H1 (cell line): ENCODE results near the gene DIP2B. TPM values are rescaled to one million over a fixed set of nuclear protein-coding genes. Genes with fewer than 3 reads are reported as not detected.

Source experiments
- CTCF ChIA-PET: fragments of 300-600 bp; sonication (Branson Sonifier 250); formaldehyde crosslinking; loops from one replicate; lab custom pipeline; 2021; ENCODE audit not compliant: partially characterized antibody; lab: Charles Lee
- POLR2A ChIA-PET: fragments of 300-600 bp; sonication (Branson Sonifier 250); formaldehyde crosslinking; loops from one replicate; lab custom pipeline; 2021; ENCODE audit warnings: inconsistent platforms; ENCODE audit not compliant: partially characterized antibody; lab: Charles Lee
- DNase-seq, 2 experiments: peaks; one replicate each; pipeline versions ENCODE4 v3.0.0 to v3.0.0-alpha.2; 2010 to 2022; ENCODE audit warnings: low spot score in 2 of 2, low read depth in 1 of 2, mixed read lengths in 1 of 2
- FAIRE-seq: peaks from 2 replicates; lab custom pipeline; 2011; peaks lifted over from hg19 to GRCh38; lab: Jason Lieb, UNC
- H2AFZ ChIP-seq: 2 replicates; pipeline ENCODE4 v1.8.1; 2012; ENCODE audit warnings: low read length, inconsistent platforms
- H2AK5ac ChIP-seq: 2 replicates; pipeline ENCODE4 v1.6.1; 2013; ENCODE audit warnings: low read depth, low read length
- H2BK120ac ChIP-seq: replicated peaks from 2 replicates; pipeline ENCODE3; 2013; ENCODE audit warnings: low read depth, low read length, inconsistent platforms
- H2BK12ac ChIP-seq: 2 replicates; pipeline ENCODE4 v1.6.1; 2013; ENCODE audit warnings: low read depth, low read length
- H2BK15ac ChIP-seq: 2 replicates; pipeline ENCODE4 v1.6.1; 2013; ENCODE audit warnings: low read length
- H2BK20ac ChIP-seq: 2 replicates; pipeline ENCODE4 v1.6.1; 2013; ENCODE audit warnings: low read length
- H2BK5ac ChIP-seq: 2 replicates; pipeline ENCODE4 v1.6.1; 2013; ENCODE audit warnings: low read depth, low read length
- H3K14ac ChIP-seq: 2 replicates; pipeline ENCODE4 v1.6.1; 2013; ENCODE audit warnings: inconsistent platforms; ENCODE audit not compliant: insufficient read length
- H3K18ac ChIP-seq: 2 replicates; pipeline ENCODE4 v1.6.1; 2013; ENCODE audit warnings: low read length; ENCODE audit errors: extremely low read depth
- H3K23ac ChIP-seq: 2 replicates; pipeline ENCODE4 v1.6.1; 2013; ENCODE audit warnings: inconsistent platforms; ENCODE audit not compliant: insufficient read length
- H3K23me2 ChIP-seq: 2 replicates; pipeline ENCODE4 v1.6.1; 2013; ENCODE audit warnings: low read depth, low read length
- H3K27ac ChIP-seq: 2 replicates; pipeline ENCODE4 v1.6.1; 2011; ENCODE audit warnings: low read depth, low read length, inconsistent platforms
- H3K27me3 ChIP-seq, 4 experiments: replicated peaks in 1 of 4; 1 replicate in 1 of 4; 2 replicates in 3 of 4; pipeline versions ENCODE4 v1.6.1 to v1.8.1; 2011 to 2013; ENCODE audit warnings: low read length in 3 of 4, mild to moderate bottlenecking in 3 of 4, inconsistent platforms in 2 of 4, mixed read lengths in 2 of 4, moderate library complexity in 1 of 4; ENCODE audit not compliant: control insufficient read depth in 3 of 4, insufficient read depth in 3 of 4; ENCODE audit errors: extremely low read depth in 1 of 4
- H3K36me3 ChIP-seq, 4 experiments: 2 replicates each; pipeline versions ENCODE4 v1.6.1 to v1.8.1; 2011 to 2013; ENCODE audit warnings: mild to moderate bottlenecking in 4 of 4, low read length in 3 of 4, moderate library complexity in 2 of 4, control low read depth in 1 of 4, inconsistent platforms in 1 of 4; ENCODE audit not compliant: insufficient read depth in 4 of 4, control insufficient read depth in 2 of 4
- H3K4ac ChIP-seq: replicated peaks from 2 replicates; pipeline ENCODE3; 2013; ENCODE audit warnings: low read length, low read depth, mixed read lengths, inconsistent platforms; ENCODE audit not compliant: insufficient read length
- H3K4me1 ChIP-seq, 4 experiments: replicated peaks in 1 of 4; 1 replicate in 1 of 4; 2 replicates in 3 of 4; pipeline versions ENCODE4 v1.6.1 to v1.8.1; 2011 to 2013; ENCODE audit warnings: low read length in 3 of 4, inconsistent platforms in 2 of 4, mixed read lengths in 1 of 4; ENCODE audit not compliant: insufficient read depth in 4 of 4, control insufficient read depth in 3 of 4
- H3K4me2 ChIP-seq, 2 experiments: 2 replicates each; pipeline versions ENCODE4 v1.6.1 to v1.8.1; 2011 to 2013; ENCODE audit warnings: low read depth in 2 of 2, low read length in 2 of 2, control low read depth in 1 of 2, inconsistent platforms in 1 of 2, mild to moderate bottlenecking in 1 of 2; ENCODE audit not compliant: insufficient read depth in 1 of 2
- H3K4me3 ChIP-seq, 4 experiments: fragments of 200-600, 300-600 bp in 1 of 4; sonication (generic), shearing (Covaris generic), sonication (Bioruptor Twin) in 1 of 4; 2 replicates each; pipeline versions ENCODE4 v1.5.1 to v1.8.1; 2011 to 2016; ENCODE audit warnings: low read length in 4 of 4, low read depth in 3 of 4, control low read depth in 2 of 4, inconsistent platforms in 2 of 4, mild to moderate bottlenecking in 2 of 4, mixed read lengths in 1 of 4, moderate library complexity in 1 of 4; ENCODE audit not compliant: insufficient read depth in 2 of 4; ENCODE audit errors: extremely low read depth in 1 of 4
- H3K56ac ChIP-seq: replicated peaks from 2 replicates; pipeline ENCODE3; 2013; ENCODE audit warnings: low read depth, mild to moderate bottlenecking, mixed read lengths, low read length, inconsistent platforms; ENCODE audit not compliant: insufficient read length
- H3K79me1 ChIP-seq: 2 replicates; pipeline ENCODE4 v1.6.1; 2013; ENCODE audit warnings: low read depth, low read length, control low read depth
- H3K79me2 ChIP-seq, 2 experiments: 2 replicates each; pipeline versions ENCODE4 v1.6.1 to v1.8.1; 2012 to 2013; ENCODE audit warnings: low read length in 2 of 2, mild to moderate bottlenecking in 2 of 2, inconsistent platforms in 1 of 2; ENCODE audit not compliant: insufficient read depth in 2 of 2, control insufficient read depth in 1 of 2
- H3K9ac ChIP-seq, 4 experiments: replicated peaks in 1 of 4; 1 replicate in 1 of 4; 2 replicates in 3 of 4; pipeline versions ENCODE4 v1.6.1 to v1.8.1; 2011 to 2013; ENCODE audit warnings: low read depth in 3 of 4, low read length in 3 of 4, control low read depth in 2 of 4, mild to moderate bottlenecking in 2 of 4, moderate library complexity in 2 of 4, inconsistent platforms in 1 of 4; ENCODE audit errors: extremely low read depth in 1 of 4
- H3K9me3 ChIP-seq, 2 experiments: 2 replicates each; pipeline versions ENCODE4 v1.6.1 to v1.8.1; 2012 to 2013; ENCODE audit warnings: mild to moderate bottlenecking in 2 of 2, moderate library complexity in 2 of 2, control low read depth in 1 of 2, inconsistent platforms in 1 of 2, low read depth in 1 of 2, low read length in 1 of 2, mixed read lengths in 1 of 2; ENCODE audit not compliant: insufficient read depth in 2 of 2
- H4K20me1 ChIP-seq, 2 experiments: replicated peaks in 1 of 2; 2 replicates each; pipeline versions ENCODE3 to v1.8.1; 2011 to 2013; ENCODE audit warnings: inconsistent platforms in 2 of 2, low read length in 2 of 2, mild to moderate bottlenecking in 1 of 2; ENCODE audit not compliant: insufficient read depth in 2 of 2, control insufficient read depth in 1 of 2
- H4K5ac ChIP-seq: 2 replicates; pipeline ENCODE4 v1.6.1; 2013; ENCODE audit warnings: low read length, low read depth, mixed read lengths, inconsistent platforms; ENCODE audit not compliant: insufficient read length
- H4K8ac ChIP-seq: 2 replicates; pipeline ENCODE4 v1.8.0; 2013; ENCODE audit warnings: mild to moderate bottlenecking, moderate library complexity, low read length, inconsistent platforms; ENCODE audit not compliant: insufficient read depth; ENCODE audit errors: extremely low read depth
- H4K91ac ChIP-seq: replicated peaks from 2 replicates; pipeline ENCODE3; 2013; ENCODE audit warnings: low read length, mixed read lengths, inconsistent platforms; ENCODE audit not compliant: insufficient read length
- CHD1 ChIP-seq: IDR thresholded peaks from 2 replicates; pipeline ENCODE4 v1.6.1; 2012; ENCODE audit warnings: low read depth, low read length, improper control_type of control experiment
- CHD2 ChIP-seq: IDR thresholded peaks from 2 replicates; pipeline ENCODE4 v1.6.1; 2012; ENCODE audit warnings: low read length, improper control_type of control experiment
- HDAC2 ChIP-seq, 2 experiments: fragments of 300-600 bp in 1 of 2; sonication (generic) in 1 of 2; IDR thresholded peaks; 2 replicates each; pipeline ENCODE4 v1.6.1; 2011 to 2012; ENCODE audit warnings: low read depth in 2 of 2, low read length in 2 of 2, mild to moderate bottlenecking in 2 of 2, moderate library complexity in 2 of 2, borderline replicate concordance in 1 of 2, inconsistent platforms in 1 of 2
- NRF1 ChIP-seq: IDR thresholded peaks from 2 replicates; pipeline ENCODE4 v1.6.1; 2011; ENCODE audit warnings: mild to moderate bottlenecking, low read depth, low read length, improper control_type of control experiment
- POU5F1 ChIP-seq: IDR thresholded peaks from 2 replicates; pipeline ENCODE4 v1.6.1; 2011; ENCODE audit warnings: low read depth, mild to moderate bottlenecking, low read length, moderate library complexity
- RXRA ChIP-seq: IDR thresholded peaks from 2 replicates; pipeline ENCODE4 v1.6.1; 2011; ENCODE audit warnings: low read depth, mild to moderate bottlenecking, low read length, moderate library complexity; ENCODE audit not compliant: insufficient read depth
- SIRT6 ChIP-seq: IDR thresholded peaks from one replicate; pipeline ENCODE4 v1.7.1; 2012; ENCODE audit warnings: low read length, inconsistent platforms
- SIX5 ChIP-seq: IDR thresholded peaks from 2 replicates; pipeline ENCODE4 v1.6.1; 2011; ENCODE audit warnings: mild to moderate bottlenecking, low read depth, low read length
- SP4 ChIP-seq: IDR thresholded peaks from 2 replicates; pipeline ENCODE4 v1.6.1; 2012; ENCODE audit warnings: low read length, inconsistent platforms
- TAF1 ChIP-seq: IDR thresholded peaks from 2 replicates; pipeline ENCODE4 v1.6.1; 2011; ENCODE audit warnings: mild to moderate bottlenecking, low read depth, low read length
- YY1 ChIP-seq: IDR thresholded peaks from 2 replicates; pipeline ENCODE4 v1.6.1; 2011; ENCODE audit warnings: low read depth, mild to moderate bottlenecking, low read length
- WGBS, 2 experiments: shearing (Covaris generic) in 1 of 2; methylation state at CpG; one replicate each; pipeline versions ENCODE4 v1.1.6 to v1.1.7; 2013 to 2015; ENCODE audit warnings: low lambda C conversion rate in 2 of 2, mixed read lengths in 2 of 2, inconsistent platforms in 1 of 2, low coverage in 1 of 2, missing lambda C conversion rate in 1 of 2; ENCODE audit not compliant: insufficient replicate concordance in 2 of 2, insufficient coverage in 1 of 2, insufficient read length in 1 of 2; ENCODE audit errors: extremely low coverage in 1 of 2, missing lambda C conversion rate in 1 of 2; 5-methylcytosine and 5-hydroxymethylcytosine counted together
- polyA plus RNA-seq, 7 experiments: library from polyadenylated mRNA; depleted of rRNA in 3 of 7; stranded (reverse) in 5 of 7; unstranded in 2 of 7; fragments of >200 nt in 5 of 7; fragments of 200-250 nt in 2 of 7; gene quantifications; 1 replicate in 5 of 7; 2 replicates in 1 of 7; 4 replicates in 1 of 7; pipeline versions ENCODE4 v1.2.1 to v1.2.3, GENCODE V29; 2011 to 2013; ENCODE audit warnings: missing spikeins in 2 of 7, mixed read lengths in 2 of 7
- total RNA-seq: library from RNA; stranded (reverse); fragmentation: NEBNext Ultra II Directional; extraction: Animal tissue kit (Norgen Biotek cat#: 25700); gene quantifications from 2 replicates; pipeline ENCODE4 v1.2.1, GENCODE V29; 2021

Gene DIP2B
- total and polyA plus RNA-seq, 2 of the 8 experiments (the other 6 are each of a cell fraction or from before 2014, with no cell fraction given): 11.1 to 29.6 TPM

- peak overlapping the region; percentile 11; the same call in 1 of the 2 replicates for H3K18ac ChIP-seq
- H4K8ac ChIP-seq: no peak overlapping the region
- no peaks in the 10 kb centered on the region; the same call in 1 of the 2 replicates for H3K79me1 ChIP-seq
- H3K36me3 ChIP-seq: no peaks in the 10 kb centered on the region
- no peak overlapping the region for H3K4ac ChIP-seq
- WGBS, 2 experiments: 67% methylated on average over 5 of the region's 5 CpGs; no CpG with 5 or more reads in 1 of the 2 experiments
- H2BK5ac ChIP-seq: peak overlapping the region; percentile 62; the same call in 1 of the 2 replicates
- H2AK5ac ChIP-seq: 0 out of 2 replicates have a peak overlapping the region, but pooled peaks have one; percentile 20
- no peaks in the 10 kb centered on the region for H4K20me1 ChIP-seq
- H3K9me3 ChIP-seq: no peaks in the 10 kb centered on the region
- no peak overlapping the region for H2BK20ac ChIP-seq
- no peak overlapping the region for H2BK120ac ChIP-seq
- 0 out of 8 replicates have a peak overlapping the region, but pooled peaks of 1 of the 4 experiments have one; percentile 0 for H3K4me3 ChIP-seq
- H2AFZ ChIP-seq: no peak overlapping the region
- H3K4me2 ChIP-seq: peak overlapping the region; percentile 30 to 72; a peak in 3 of 4 replicates
- TF ChIP-seq RXRA (no peak), POU5F1 (no peak), HDAC2 (IDR thresholded peaks at IDR 0.05; ENCODE audit: borderline replicate concordance in 1 of 2, low read depth in 2 of 2, low read length in 2 of 2) (no peak), CHD1 (no peak), SIX5 (no peak), NRF1 (no peak), CHD2 (no peak), SIRT6 (no peak), TAF1 (no peak), YY1 (no peak), SP4 (no peak)
- H3K79me2 ChIP-seq: peaks cover 0 to 49% of the 10 kb centered on the region in 2 experiments; a peak in 3 of 4 replicates
- no peak overlapping the region; the same call in 1 of the 2 replicates for H3K27ac ChIP-seq
- no peak overlapping the region for H3K23ac ChIP-seq
- FAIRE-seq: no peak
- no peak overlapping the region for H3K14ac ChIP-seq
- no peak for DNase-seq
- POLR2A ChIA-PET: no interaction called here
- H2BK15ac ChIP-seq: no peak overlapping the region
- H4K5ac ChIP-seq: no peak overlapping the region
- H2BK12ac ChIP-seq: no peak overlapping the region; the same call in 1 of the 2 replicates
- H3K23me2 ChIP-seq: no peaks in the 10 kb centered on the region
- H3K56ac ChIP-seq: no peak overlapping the region
- peaks cover 0 to 19% (median 15%) of the 10 kb centered on the region in 4 experiments; a peak in 5 of 7 replicates for H3K4me1 ChIP-seq
- no peaks in the 10 kb centered on the region for H3K27me3 ChIP-seq
- CTCF ChIA-PET: no interaction called here
- H3K9ac ChIP-seq: no peak overlapping the region
- H4K91ac ChIP-seq: no peak overlapping the region
Observed at GRCh38 chr12:50574601-50575348, 70.0 kb downstream of the DIP2B start.
